NCI-H226 (cell line): ENCODE measurements around the gene INHBB.
"Not testable (repeated sequence)": the region's sequence is repeated elsewhere in the genome, so short reads cannot be mapped to it uniquely, and the experiment has no call there.

Experiments used
- DNase-seq: peaks from one replicate; pipeline ENCODE4 v3.0.0-alpha.2; 2015

INHBB gene

DNA sequence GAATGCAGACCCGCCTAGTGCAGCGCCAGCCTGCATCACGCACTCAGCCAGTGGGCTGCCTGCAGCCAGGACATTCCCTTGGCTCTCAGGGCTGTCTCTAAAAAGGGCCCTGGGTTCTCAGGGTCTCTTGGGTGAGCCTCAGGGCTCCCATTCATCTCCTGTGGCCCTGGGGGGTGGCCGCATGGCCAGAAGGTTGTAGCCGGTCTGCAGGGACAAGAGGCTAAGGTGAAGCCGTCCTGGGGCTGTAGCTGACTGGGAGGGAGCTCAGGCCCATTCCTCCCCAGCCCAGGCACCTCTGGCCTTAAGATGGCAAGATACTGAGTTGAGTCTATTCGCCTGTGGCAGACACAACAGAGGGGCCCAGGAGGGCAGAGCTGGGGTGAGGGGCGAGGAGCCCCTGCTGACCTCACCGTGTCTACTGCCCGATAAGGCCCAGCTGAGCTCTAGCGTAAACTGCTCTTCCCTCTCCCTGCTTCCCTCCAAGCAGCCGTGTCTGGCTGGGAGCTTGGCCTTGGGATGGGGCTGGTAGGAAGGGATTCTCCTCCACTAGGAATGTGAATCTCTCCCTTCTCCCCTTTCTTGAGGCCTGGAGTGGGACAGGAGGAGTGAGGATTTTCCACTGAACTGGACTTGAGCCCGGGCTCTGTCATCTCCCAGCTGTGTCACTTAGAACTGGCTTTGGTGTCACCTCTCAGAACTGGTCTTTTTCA is 37.9 kb downstream of the INHBB start:
- no peak for DNase-seq

DNA sequence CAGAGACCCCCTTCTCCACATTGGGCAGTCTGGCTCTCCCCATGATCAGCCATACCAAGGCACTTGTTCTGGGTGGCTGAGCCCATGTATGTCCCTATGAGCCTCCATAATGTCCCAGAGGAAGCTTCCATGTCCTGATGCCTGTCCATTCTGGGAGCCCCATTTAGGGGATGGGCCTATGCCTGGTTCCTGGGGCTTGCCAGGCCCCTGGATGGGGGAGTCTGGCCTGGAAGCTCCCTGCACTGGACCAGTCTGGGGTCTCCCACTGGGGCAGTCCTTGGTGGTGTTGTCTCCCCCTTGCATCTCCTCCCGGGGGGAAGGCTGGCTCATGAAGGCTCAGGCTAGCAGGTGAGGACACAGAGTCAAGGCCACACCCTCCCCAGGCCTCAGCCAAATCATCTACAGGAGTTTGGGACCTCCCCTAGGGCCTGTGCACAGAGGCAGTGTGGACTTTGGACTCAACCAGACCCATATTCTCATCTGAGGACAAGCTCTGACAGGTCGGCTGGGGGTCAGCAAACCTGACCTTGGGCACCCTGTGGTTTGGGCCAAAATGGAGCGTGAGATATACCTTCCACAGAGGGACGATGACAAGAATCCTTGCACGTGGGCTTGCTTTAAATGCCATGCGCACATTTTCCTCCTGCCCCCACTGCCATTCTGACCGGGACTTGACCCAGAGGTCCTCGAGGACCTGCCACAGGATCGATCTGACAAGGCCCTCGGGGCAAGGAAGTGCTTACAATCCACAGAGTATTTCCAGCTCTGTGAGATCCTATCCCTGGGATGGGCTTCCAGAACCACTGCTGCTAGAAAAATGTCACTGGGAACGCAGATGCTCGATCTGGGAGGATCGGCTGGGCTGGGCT is 38.8 kb downstream of the INHBB start:
- no peak for DNase-seq

GRCh38 chr2:120385355-120386127 is 39.6 kb downstream of the INHBB start:
- no peak for DNase-seq

DNA sequence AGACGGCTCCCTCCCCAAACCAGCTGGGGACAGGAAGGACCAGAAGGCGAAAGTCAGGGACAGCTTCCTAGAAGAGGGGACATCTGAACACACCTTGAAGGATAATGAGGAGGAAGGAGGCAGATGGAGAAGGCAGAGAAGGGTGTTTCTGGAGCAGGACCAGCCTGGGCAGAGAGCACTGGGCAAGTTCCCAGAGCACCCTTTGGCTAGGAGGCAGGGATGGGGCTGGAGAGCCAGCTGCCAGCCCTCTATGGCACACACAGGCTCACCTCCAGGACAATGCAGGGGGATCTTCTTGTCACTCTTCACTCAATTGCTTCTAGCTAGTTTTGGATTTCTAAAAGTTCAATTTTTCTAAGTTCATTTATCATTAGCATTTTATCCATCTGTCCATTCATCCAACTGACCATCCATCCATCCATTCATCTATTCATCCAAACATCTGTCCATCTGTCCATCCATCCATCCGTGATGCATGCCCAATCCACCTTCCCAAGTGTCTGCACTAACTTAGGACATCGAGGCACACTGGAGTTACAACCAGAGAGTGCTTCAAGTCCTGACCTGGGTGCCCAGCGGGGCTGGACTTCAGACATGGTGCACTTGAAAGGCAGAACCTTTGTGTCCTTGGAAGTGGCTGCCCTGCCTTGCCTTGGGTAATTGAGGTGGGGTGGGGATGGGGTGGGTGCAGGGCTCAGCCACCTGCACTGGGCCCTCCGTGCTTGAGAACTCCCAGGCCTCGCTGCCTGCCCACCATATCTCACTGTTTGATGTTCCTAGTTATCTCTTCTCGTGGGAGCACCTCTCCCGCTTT is 42.5 kb downstream of the INHBB start:
- DNase-seq = no peak

- DNase-seq = no peak
These were observed 43.1 kb downstream of the INHBB start for GRCh38 chr2:120389036-120389391.

DNA sequence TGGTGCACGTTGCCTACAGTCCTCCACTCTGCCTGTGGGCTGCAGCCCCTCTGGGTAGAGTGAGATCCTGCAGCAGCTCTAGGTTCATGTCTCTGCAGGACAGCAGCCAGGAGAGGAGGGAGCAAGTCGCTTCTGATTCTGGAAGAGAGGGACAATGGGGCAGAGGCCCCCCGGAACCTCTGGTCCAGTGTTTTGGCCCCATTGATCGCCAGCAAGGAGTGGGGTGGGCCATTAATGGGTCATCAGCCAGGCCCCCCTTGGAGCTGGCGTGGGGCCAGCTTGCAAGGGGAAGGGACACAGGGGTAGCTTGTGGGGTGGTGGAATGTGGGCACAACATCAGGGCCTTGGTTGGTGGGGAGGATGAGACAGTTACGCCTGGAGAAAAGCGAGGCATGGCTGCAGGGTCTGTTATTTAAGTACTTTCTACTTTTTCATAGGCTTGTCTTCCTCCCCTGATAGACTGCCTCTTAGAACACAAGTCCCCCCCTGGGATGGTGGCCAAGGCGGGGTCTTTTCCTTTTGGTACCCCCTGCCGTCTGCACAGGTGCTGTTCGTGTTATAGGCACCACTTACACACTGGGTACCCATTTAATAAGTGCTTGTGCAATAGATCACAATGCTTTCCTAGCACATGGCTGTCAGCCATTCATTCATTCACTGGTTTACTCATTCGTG is 44.6 kb downstream of the INHBB start:
- no peak for DNase-seq

DNA sequence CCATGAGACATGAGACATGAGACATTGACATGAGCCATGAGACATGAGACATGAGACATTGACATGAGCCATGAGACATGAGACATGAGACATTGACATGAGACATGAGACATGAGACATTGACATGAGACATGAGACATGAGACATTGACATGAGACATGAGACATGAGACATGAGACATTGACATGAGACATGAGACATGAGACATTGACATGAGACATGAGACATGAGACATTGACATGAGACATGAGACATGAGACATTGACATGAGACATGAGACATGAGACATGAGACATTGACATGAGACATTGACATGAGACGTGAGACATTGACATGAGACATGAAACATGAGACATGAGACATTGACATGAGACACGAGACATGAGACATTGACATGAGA is 45.4 kb downstream of the INHBB start:
- not testable (repeated sequence) for DNase-seq

GRCh38 chr2:120391911-120392665 is 46.2 kb downstream of the INHBB start:
- no peak for DNase-seq

GRCh38 chr2:120392923-120393322 is 47.0 kb downstream of the INHBB start:
- no peak for DNase-seq

DNA sequence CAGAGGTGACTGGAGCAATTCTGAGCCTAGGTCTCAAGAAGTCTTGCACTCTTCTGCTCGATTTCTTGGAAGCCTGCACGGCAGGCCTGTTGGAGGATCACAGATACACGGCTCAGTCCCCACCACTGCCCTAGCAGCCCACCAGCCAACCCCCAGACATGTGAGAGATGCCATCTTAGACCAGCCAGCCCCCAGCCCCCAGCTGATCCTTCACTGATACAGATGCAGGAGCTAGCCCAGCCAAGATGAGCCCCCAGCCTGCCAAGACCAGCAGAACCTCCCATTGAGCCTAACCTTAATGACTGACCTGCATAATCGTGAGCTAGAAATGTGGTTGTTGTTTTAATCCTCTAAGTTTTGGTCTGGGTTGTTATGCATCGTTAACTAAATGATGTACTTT is 47.5 kb downstream of the INHBB start:
- no peak for DNase-seq

DNA sequence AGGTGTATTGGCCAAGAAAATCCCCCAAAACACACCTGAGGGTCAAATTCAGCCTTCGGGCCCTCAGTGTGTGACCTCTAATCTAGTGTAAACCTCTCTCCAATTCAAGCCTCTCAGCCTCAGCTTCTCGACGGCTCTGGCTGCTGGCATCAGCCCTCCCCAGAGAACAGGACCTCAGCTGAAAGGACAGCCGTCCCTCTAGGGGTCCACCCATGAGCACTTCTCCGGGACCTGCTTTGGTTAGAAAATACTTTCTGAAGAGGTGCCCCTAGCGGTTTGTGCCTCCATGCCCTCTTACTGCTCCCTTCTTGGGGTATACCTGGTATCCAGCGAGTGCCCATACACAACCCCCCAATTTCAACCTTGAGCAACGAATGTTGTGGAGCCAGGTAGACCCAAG is 48.8 kb downstream of the INHBB start:
- no peak for DNase-seq

GRCh38 chr2:120395221-120396012 is 49.5 kb downstream of the INHBB start:
- no peak for DNase-seq

DNA sequence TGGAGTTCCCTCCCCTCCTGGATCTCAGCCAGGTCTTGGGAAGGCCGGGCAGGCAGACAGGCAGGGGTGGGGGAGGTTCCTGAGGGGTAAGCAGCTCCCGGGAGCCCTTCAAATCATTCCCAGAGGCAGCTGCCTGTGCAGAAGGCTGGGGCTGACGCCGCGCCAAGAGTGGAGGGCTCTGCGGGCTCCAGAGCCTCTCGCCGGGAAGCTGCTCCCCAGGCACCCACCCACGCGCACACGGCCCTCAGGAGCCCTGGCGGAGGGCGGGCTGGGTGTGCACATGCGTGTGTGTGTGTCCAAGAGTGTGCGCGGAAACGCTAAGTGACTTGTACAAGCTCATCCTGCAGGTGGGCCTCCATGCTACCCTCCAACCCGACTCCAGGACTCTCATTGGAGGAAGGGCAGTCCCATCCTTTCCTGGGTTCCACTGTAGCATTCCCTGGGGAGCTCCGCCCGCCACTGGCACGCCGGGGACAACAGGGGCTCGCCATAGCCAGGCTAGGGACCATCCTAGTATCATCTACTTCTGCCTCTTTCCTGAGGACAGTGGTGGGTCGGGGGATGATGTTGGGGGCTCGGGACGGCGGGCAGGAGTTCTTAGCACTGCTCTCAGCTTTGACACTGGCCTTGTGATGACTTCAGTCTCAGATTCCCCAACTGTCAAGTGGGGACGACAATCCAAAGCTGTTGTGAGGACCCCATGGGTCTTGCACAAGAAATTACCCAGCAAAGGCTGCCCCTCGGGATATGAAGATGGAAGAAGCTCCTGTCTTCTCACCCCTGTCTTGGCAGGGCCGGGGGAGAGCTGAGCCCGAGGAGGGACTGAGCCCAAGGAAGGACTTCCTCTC is 50.3 kb downstream of the INHBB start:
- no peak for DNase-seq

DNA sequence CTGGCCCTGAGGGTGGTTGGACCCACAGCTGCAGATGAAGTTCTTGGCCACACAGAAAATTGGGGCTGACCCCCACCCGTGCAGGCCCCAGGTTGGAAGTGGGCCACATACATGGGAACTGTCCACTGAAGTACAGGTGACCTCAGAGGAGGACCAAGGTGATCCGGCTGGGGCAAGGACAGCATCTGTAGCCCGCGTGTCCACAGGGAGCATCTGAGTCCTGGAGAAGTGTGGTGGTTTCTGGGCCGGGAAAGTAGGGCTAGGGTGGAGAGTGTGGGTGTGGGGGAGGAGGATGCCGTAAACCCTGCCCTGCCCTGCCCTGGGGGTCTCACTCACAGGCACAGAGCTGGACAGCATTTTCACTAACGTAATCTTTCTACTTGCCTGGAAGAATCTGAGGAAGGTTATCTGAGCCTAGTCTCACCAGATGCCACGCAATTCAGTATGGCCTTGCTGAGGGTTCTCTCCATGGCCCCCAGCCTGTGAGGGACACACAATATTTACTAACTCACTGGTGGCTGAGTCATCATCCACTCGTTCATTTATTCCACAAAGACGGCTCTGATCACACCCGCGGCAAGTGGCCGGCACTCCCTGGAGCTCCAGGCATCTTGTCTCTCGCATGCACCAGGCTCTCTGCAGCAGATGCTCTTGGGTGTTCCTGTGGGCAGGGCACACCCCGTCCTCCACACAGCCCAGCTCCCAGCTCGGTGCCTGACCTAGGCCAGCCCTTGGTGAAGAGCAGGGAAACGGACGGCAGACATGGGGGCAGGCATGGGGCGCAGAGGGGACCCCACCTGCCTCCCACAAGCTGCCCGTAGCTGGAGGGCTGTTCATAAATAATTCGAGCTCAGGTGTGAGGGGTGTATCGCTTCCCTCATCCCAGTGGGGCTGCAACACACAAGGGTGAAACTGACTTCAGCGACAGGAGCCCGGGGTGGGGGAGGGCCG is 51.2 kb downstream of the INHBB start:
- no peak for DNase-seq

DNA sequence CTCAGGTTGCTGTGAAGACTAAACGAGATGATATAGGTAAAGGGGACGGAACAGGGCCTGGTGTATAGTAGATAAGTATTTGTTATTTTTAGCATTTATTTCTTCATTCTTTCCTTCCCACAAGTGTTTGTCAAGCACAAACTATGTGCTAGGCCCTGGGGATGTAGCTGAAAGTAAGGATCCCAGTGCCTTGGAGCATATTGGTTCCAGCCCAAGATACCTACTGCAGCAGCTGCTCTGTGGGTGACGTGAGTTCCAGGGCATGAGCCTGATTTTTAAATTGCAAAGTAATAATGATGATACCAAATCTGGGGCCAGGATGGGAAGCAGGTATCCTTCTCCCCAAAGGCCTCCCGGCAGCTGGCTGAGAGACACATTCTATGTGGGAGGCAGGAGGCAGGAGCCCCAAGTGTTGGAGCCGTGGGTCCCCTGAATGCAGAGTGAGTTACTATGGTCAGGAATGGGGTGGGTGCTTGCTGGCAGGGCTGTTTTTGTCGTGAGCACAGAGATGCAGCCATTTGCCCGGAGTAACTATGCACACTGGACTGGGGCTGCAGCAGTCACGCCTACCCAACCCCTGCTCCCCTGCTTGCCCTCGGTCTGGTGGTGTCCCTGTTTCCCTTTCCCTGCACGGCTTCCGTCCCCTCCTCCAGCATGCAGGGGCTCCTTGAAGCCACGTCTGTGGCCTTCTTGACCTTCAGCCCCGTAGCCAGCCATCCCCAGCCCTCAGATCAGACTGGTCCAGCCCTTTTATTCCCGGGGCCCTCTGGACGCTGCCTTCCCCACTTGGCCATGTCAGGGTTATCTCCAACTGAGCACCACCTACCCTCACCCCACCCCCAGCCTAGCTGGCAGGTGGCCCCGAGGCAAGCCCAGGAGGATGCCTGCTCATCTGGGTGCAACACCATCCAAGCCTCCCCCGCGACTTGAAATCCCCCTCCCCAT is 52.4 kb downstream of the INHBB start:
- no peak for DNase-seq

DNA sequence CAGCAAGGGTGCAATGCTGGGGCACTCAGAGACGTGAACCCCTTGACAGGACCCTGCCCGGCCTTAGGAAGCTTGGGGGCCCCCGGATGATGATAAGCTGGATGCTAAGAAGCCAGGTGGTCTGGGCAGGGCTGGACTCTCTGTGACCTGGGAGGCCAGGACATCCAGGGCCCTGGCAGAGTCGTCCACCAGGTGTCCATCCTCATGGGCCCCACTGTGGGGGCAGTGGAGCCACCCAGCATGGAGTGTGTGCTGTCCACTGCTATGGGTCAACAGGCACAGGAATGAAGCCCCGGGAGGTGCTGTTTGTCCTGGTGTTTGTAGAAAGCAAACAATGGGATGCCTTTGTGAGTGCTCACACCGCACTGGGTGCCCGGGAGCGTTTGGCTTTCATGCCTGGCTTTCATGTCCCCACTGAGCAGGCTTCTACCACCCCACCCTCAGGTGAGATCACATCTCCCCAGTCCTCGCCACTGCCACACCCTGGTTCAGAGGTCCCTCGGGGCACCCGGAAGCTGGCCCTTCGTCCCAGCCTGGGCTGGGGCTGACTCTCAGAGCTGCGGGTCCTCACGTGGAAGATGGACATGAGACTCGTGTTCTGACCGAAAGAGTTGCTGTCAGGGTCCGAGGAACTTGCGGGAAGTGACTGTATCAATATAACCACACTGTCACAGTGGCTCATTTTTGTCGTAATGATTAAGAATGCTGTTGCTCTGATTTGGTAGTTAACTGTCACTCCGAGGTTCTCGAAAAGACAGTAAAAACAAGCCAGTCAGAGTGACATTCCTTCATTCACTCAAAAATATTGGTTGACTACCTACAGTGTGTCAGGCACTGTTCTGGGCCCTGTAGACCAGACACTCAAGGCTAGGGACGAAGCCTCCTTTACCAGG is 53.3 kb downstream of the INHBB start:
- no peak for DNase-seq
